GM20000 (cell line): ENCODE measurements around the gene CXCL11.

Experiments
- DNase-seq: peaks from one replicate; pipeline ENCODE4 v3.0.0; 2012; ENCODE audit warnings: low spot score
- CTCF ChIP-seq: IDR thresholded peaks from 2 replicates; pipeline ENCODE4 v1.5.1; 2012; ENCODE audit warnings: mild to moderate bottlenecking, control low read depth; ENCODE audit errors: extremely low read depth, missing control alignments

CXCL11 gene

DNA sequence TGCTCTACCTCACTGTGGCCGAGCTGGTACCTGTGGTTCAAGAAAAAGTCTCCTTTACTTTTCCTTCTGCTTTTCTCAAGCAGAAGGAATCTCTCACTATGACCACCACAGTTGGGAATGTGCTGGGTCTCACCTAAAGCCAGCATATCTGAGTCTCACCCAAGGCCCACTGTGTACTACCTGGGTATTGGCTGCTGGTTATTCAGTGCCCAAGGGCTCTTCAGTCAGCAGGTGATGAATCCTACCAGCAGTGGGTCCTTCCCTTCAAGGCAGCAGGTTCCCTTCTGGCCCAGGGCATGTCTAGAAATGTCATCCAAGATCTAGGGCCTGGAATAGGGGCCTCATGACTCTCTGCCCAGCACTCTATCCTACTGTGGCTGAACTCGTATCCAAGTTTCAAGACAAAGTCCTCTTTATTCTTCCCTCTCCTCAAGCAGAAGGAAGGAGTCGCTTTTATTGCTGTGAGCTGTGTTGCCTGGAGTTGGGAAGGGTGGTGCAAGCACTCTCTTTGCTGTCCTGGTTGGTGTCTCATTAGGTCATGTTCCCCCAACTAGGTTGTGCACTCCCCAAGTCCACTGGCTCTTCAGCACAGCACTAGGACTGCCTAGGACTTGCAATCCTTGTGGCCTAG, 18.7 kb downstream of the CXCL11 start:
- no peak for TF ChIP-seq CTCF
- no peak for DNase-seq

GRCh38 chr4:76016393-76016792, 19.5 kb downstream of the CXCL11 start:
- no peak for DNase-seq
- no peak for TF ChIP-seq CTCF

- no peak for DNase-seq
- TF ChIP-seq CTCF = no peak
Observed at GRCh38 chr4:76013540-76013939, 22.3 kb downstream of the CXCL11 start.

GRCh38 chr4:76012388-76012801, 23.5 kb downstream of the CXCL11 start:
- DNase-seq = no peak
- TF ChIP-seq CTCF = no peak

- peak; percentile 63 for DNase-seq
- TF ChIP-seq CTCF = no peak
Observed at GRCh38 chr4:76011700-76012387, 24.0 kb downstream of the CXCL11 start.

GRCh38 chr4:76011018-76011670, 24.7 kb downstream of the CXCL11 start:
- no peak for TF ChIP-seq CTCF
- DNase-seq = no peak

GRCh38 chr4:76010576-76010975, 25.3 kb downstream of the CXCL11 start:
- TF ChIP-seq CTCF = no peak
- DNase-seq = no peak
